ENCODE results near the gene TYW5.

- TF ChIP-seq ZNF384 (IDR thresholded peaks at IDR 0.05) (no peak), SUZ12 (IDR thresholded peaks at IDR 0.05) (no peak), PKNOX1 (IDR thresholded peaks at IDR 0.05) (no peak), FOXA1 (IDR thresholded peaks at IDR 0.05) (no peak), ARNT (IDR thresholded peaks at IDR 0.05) (no peak), SP1 (IDR thresholded peaks at IDR 0.05) (no peak), NFRKB (IDR thresholded peaks at IDR 0.05) (no peak)
Measured at GRCh38 chr2:199983534-199983933, 28.2 kb upstream of the TYW5 start.

Measured in HEK293T (cell line).